HepG2 (cell line): ENCODE measurements around the gene NEFH.

Experiments
- CTCF ChIP-seq: sonication (generic); formaldehyde crosslinking; IDR thresholded peaks from 2 replicates; pipeline ENCODE4 v1.5.0; 2020; ENCODE audit warnings: mild to moderate bottlenecking, missing genetic modification reagents, moderate library complexity
- NFIC ChIP-seq: IDR thresholded peaks from 2 replicates; pipeline ENCODE4 v1.6.1; 2012; ENCODE audit warnings: mild to moderate bottlenecking, low read length, inconsistent platforms
- ZFP36L1 ChIP-seq: sonication (generic); formaldehyde crosslinking; IDR thresholded peaks from 2 replicates; pipeline ENCODE4 v1.8.0; 2022; ENCODE audit warnings: mild to moderate bottlenecking, missing genetic modification reagents, moderate library complexity
- ZNF772 ChIP-seq: sonication (generic); formaldehyde crosslinking; IDR thresholded peaks from 2 replicates; pipeline ENCODE4 v1.5.0; 2020; ENCODE audit warnings: mild to moderate bottlenecking, missing genetic modification reagents

- TF ChIP-seq CTCF (no peak), ZFP36L1 (CRISPR knock-in tag) (no peak), NFIC (no peak), ZNF772 (CRISPR knock-in tag) (no peak)
Observed at GRCh38 chr22:29482253-29482652, 2.2 kb downstream of the NEFH start.
